ENCODE measurements around the gene IFT27. TPM values are rescaled to one million over a fixed set of nuclear protein-coding genes. Genes with fewer than 3 reads are reported as not detected.
"Not testable (repeated sequence)": the region's sequence is repeated elsewhere in the genome, so short reads cannot be mapped to it uniquely, and the experiment has no call there.

Gene IFT27
- polyA plus RNA-seq, 10 donors = 19.2 to 31.2 (median 25.1) TPM

- DNase-seq = no peak
Observed at GRCh38 chr22:36745301-36745995, 30.5 kb downstream of the IFT27 start.

- no peak for DNase-seq
Observed at GRCh38 chr22:36744791-36745190, 31.1 kb downstream of the IFT27 start.

GRCh38 chr22:36744413-36744765, 31.5 kb downstream of the IFT27 start:
- DNase-seq = no peak

GRCh38 chr22:36743591-36744412, 32.1 kb downstream of the IFT27 start:
- no peak for DNase-seq

- no peak for DNase-seq
Observed at GRCh38 chr22:36743011-36743410, 32.9 kb downstream of the IFT27 start.

- DNase-seq = no peak
Observed at GRCh38 chr22:36741968-36742367, 34.0 kb downstream of the IFT27 start.

GRCh38 chr22:36741204-36741793, 34.6 kb downstream of the IFT27 start:
- DNase-seq = no peak

- DNase-seq = no peak
Observed at GRCh38 chr22:36740716-36741115, 35.2 kb downstream of the IFT27 start.

- no peak for DNase-seq
Observed at GRCh38 chr22:36739185-36739584, 36.7 kb downstream of the IFT27 start.

- DNase-seq = no peak
Observed at GRCh38 chr22:36738416-36739020, 37.4 kb downstream of the IFT27 start.

GRCh38 chr22:36737776-36738175, 38.1 kb downstream of the IFT27 start:
- peak in 1 of 3 donors; percentile 24 for DNase-seq

- no peak for DNase-seq
Observed at GRCh38 chr22:36736701-36737320, 39.1 kb downstream of the IFT27 start.

GRCh38 chr22:36734171-36735058, 41.5 kb downstream of the IFT27 start:
- DNase-seq = peak; percentile 33 to 72 (median 48)

- DNase-seq = no peak
Observed at GRCh38 chr22:36733271-36733670, 42.6 kb downstream of the IFT27 start.

GRCh38 chr22:36732609-36733008, 43.3 kb downstream of the IFT27 start:
- DNase-seq = no peak

- no peak for DNase-seq
Observed at GRCh38 chr22:36731916-36732315, 44.0 kb downstream of the IFT27 start.

GRCh38 chr22:36731321-36731720, 44.6 kb downstream of the IFT27 start:
- DNase-seq = not testable (repeated sequence)

GRCh38 chr22:36730176-36730858, 45.6 kb downstream of the IFT27 start:
- DNase-seq = no peak

GRCh38 chr22:36729321-36729720, 46.6 kb downstream of the IFT27 start:
- no peak for DNase-seq

GRCh38 chr22:36728505-36728904, 47.4 kb downstream of the IFT27 start:
- no peak for DNase-seq
